Neural progenitor cell (in vitro differentiated cells): ENCODE data around the gene GLS. TPM values are rescaled to one million over a fixed set of nuclear protein-coding genes. Genes with fewer than 3 reads are reported as not detected.

ENCODE experiments used
- DNase-seq: peaks from one replicate; pipeline ENCODE4 v3.0.0-alpha.2; 2016; ENCODE audit warnings: low spot score
- H2AFZ ChIP-seq: fragments of 200-600 bp; sonication (generic); replicated peaks from 2 replicates; pipeline ENCODE4 v1.6.1; 2016; ENCODE audit warnings: antibody characterized with exemption
- H3F3A ChIP-seq: fragments of 200-600 bp; sonication (generic); 2 replicates; pipeline ENCODE4 v1.6.1; 2016; ENCODE audit warnings: antibody characterized with exemption, low read depth
- H3K27ac ChIP-seq: fragments of 200-600 bp; sonication (generic); 2 replicates; pipeline ENCODE4 v1.5.1; 2016; ENCODE audit warnings: mild to moderate bottlenecking
- H3K27me3 ChIP-seq: fragments of 200-600 bp; sonication (generic); 2 replicates; pipeline ENCODE4 v1.6.1; 2016; ENCODE audit warnings: mild to moderate bottlenecking, moderate library complexity
- H3K36me3 ChIP-seq: fragments of 200-600 bp; sonication (generic); 2 replicates; pipeline ENCODE4 v1.5.1; 2016
- H3K4me1 ChIP-seq: fragments of 200-600 bp; sonication (generic); 2 replicates; pipeline ENCODE4 v1.6.1; 2016; ENCODE audit warnings: mixed run types
- H3K4me2 ChIP-seq: fragments of 200-600 bp; sonication (generic); 2 replicates; pipeline ENCODE4 v1.6.1; 2016
- H3K4me3 ChIP-seq: fragments of 200-600 bp; sonication (generic); 2 replicates; pipeline ENCODE4 v1.5.1; 2016
- H3K79me2 ChIP-seq: fragments of 200-600 bp; sonication (generic); 2 replicates; pipeline ENCODE4 v1.6.1; 2016; ENCODE audit warnings: low read depth
- H3K9ac ChIP-seq: fragments of 200-600 bp; sonication (generic); 2 replicates; pipeline ENCODE4 v1.6.1; 2016
- H3K9me3 ChIP-seq: fragments of 200-600 bp; sonication (generic); 2 replicates; pipeline ENCODE4 v1.5.1; 2016; ENCODE audit warnings: low read depth
- H4K20me1 ChIP-seq: fragments of 200-600 bp; sonication (generic); 2 replicates; pipeline ENCODE4 v1.6.1; 2016; ENCODE audit warnings: low read depth
- H3K27ac Mint-ChIP-seq: 3 replicates; pipeline ENCODE4 v1.8.0; 2021; ENCODE audit warnings: mixed read lengths
- H3K27me3 Mint-ChIP-seq: 2 replicates; pipeline ENCODE4 v1.8.0; 2022; ENCODE audit warnings: low read depth, mild to moderate bottlenecking, inconsistent platforms, moderate library complexity, mixed read lengths; ENCODE audit not compliant: insufficient read depth
- H3K36me3 Mint-ChIP-seq: 3 replicates; pipeline ENCODE4 v1.8.0; 2021; ENCODE audit warnings: mixed read lengths
- H3K4me1 Mint-ChIP-seq: 3 replicates; pipeline ENCODE4 v1.8.0; 2021; ENCODE audit warnings: mixed read lengths
- H3K4me3 Mint-ChIP-seq: 3 replicates; pipeline ENCODE4 v1.8.0; 2021; ENCODE audit warnings: mild to moderate bottlenecking, moderate library complexity, mixed read lengths
- H3K9me3 Mint-ChIP-seq: 3 replicates; pipeline ENCODE4 v1.8.0; 2020; ENCODE audit warnings: mixed read lengths
- EZH2 ChIP-seq: fragments of 200-600 bp; sonication (generic); IDR thresholded peaks from 2 replicates; pipeline ENCODE4 v1.6.1; 2017; ENCODE audit warnings: antibody characterized with exemption, mild to moderate bottlenecking, moderate library complexity
- EZH2phosphoT487 ChIP-seq: fragments of 200-600 bp; sonication (generic); IDR thresholded peaks from 2 replicates; pipeline ENCODE4 v1.6.1; 2017; ENCODE audit warnings: antibody characterized with exemption
- total RNA-seq: library from RNA; depleted of rRNA; stranded (reverse); fragments of >200 nt; gene quantifications from 2 replicates; pipeline ENCODE4 v1.2.3, GENCODE V29; 2015; ENCODE audit warnings: low replicate concordance
- TF ChIP-seq, protein P1 (sequence below): fragments of 200-600 bp; sonication (generic); IDR thresholded peaks from 2 replicates; pipeline ENCODE4 v1.5.1; 2017; ENCODE audit warnings: antibody characterized with exemption, mild to moderate bottlenecking

GLS gene
- total RNA-seq = 42.0 and 54.0 TPM in 2 replicates

DNA sequence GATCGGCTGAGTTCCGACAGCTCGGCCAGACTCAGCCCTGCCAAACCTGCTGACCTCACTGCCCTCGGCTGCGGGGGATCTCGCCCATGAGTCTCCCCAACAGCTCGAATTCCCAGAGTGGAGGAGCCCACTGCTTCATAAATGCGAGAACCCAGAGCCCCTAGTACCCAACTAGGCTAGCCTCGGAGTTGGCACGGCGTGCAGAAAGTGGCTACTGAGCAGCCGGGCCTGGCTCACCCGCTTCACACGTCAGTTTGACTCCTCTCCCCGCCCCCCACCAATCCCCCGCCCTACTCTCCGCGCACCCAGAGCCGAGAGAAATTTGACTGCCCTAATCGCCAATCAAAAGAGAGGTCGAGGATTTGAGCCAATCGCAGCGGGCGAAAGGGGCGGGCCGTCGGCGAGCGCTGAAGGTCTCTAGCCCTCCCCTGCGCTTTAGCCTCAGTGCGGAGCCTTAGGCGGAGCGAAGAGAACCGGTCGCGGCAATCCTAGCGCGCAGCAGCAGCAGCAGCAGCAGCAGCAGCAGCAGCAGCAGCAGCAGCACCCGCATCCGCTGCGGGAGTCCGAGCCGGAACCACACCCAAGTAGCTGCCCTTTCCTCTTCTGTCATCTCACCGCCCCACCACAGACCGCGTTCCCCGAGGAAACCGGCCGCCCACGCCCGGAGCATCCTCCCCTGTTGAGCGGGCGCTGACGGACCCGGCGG, at the start of gene GLS:
TSS of gene GLS (plus strand) at position 444 of the 706 bp plus-strand sequence. CDS start 264 bp downstream, outside the sequence.
- H3K27ac ChIP-seq = no peak within 1 kb of the TSS
- H3K4me3 ChIP-seq = peak within 1 kb of the TSS; percentile 76

DNA sequence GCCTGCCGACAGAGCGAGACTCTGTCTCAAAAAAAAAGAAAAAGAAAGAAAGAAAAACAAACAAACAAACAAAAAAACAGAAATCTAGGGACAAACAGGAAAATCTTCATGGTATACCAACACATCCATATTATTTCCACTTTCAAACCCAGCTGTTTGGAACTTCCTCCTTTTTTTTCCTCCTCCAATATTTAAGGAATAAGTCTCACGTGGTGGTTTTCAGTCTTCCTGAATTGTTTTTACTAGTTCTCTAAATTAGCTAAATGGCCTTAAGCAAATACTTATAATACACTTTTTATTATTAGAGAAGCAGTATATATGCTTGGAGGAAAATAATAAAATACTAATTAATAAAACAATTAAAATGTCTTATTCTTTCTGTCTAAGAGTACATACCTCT, 48.7 kb upstream of the GLS start:
- no peaks in the 10 kb centered on the region for H3K79me2 ChIP-seq
- no peak for DNase-seq

More for the DNA sequence above, at the start of gene GLS:
- Histone ChIP-seq H3F3A (peaks cover 7% of the 10 kb centered on the region), H4K20me1 (no peaks in the 10 kb centered on the region), H3K79me2 (peaks cover 41% of the 10 kb centered on the region), H3K27me3 (peaks cover 7% of the 10 kb centered on the region), H3K9ac (peak within 1 kb of the TSS; percentile 17), H3K4me1 (peaks cover 22% of the 10 kb centered on the region), H3K4me2 (peak within 1 kb of the TSS; percentile 85), H3K9me3 (no peaks in the 10 kb centered on the region), H2AFZ (peak within 1 kb of the TSS; percentile 87), H3K36me3 (no peaks in the 10 kb centered on the region)
- H3K27me3 Mint-ChIP-seq = peaks cover 8% of the 10 kb centered on the region
- DNase-seq = peak; percentile 98
- TF ChIP-seq EZH2phosphoT487 = no peak
- TF ChIP-seq EZH2 = no peak
- TF ChIP-seq, protein P1, sequence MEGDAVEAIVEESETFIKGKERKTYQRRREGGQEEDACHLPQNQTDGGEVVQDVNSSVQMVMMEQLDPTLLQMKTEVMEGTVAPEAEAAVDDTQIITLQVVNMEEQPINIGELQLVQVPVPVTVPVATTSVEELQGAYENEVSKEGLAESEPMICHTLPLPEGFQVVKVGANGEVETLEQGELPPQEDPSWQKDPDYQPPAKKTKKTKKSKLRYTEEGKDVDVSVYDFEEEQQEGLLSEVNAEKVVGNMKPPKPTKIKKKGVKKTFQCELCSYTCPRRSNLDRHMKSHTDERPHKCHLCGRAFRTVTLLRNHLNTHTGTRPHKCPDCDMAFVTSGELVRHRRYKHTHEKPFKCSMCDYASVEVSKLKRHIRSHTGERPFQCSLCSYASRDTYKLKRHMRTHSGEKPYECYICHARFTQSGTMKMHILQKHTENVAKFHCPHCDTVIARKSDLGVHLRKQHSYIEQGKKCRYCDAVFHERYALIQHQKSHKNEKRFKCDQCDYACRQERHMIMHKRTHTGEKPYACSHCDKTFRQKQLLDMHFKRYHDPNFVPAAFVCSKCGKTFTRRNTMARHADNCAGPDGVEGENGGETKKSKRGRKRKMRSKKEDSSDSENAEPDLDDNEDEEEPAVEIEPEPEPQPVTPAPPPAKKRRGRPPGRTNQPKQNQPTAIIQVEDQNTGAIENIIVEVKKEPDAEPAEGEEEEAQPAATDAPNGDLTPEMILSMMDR = no peak
- H3K9me3 Mint-ChIP-seq = no peaks in the 10 kb centered on the region
- H3K27ac Mint-ChIP-seq = peak within 1 kb of the TSS; percentile 85
- peaks cover 23% of the 10 kb centered on the region for H3K4me1 Mint-ChIP-seq
- H3K36me3 Mint-ChIP-seq = peaks cover 1% of the 10 kb centered on the region
- peak within 1 kb of the TSS; percentile 99 for H3K4me3 Mint-ChIP-seq

DNA sequence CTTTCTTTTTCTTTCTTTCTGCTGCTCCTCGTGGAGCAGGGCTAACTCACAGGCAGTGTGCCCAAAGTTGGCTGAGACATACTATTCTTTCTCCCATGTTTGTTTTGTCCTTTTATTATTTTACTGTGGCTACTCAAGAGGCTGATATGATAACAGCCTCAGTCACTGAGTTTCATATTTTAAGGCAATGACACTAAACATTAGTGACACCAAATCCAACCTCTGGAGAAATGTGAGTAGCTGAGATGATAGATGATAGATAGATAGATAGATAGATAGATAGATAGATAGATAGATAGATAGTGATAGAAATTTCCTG, 45.8 kb upstream of the GLS start:
- H3K27me3 Mint-ChIP-seq = peaks cover 2% of the 10 kb centered on the region
- H3K9ac ChIP-seq = no peak overlapping the region
- H3K79me2 ChIP-seq = no peaks in the 10 kb centered on the region
- H3K4me1 ChIP-seq = no peaks in the 10 kb centered on the region
- no peaks in the 10 kb centered on the region for H3K36me3 ChIP-seq
- TF ChIP-seq EZH2phosphoT487 (no peak), EZH2 (no peak)
- TF ChIP-seq, protein P1 = no peak
- no peaks in the 10 kb centered on the region for H3K9me3 Mint-ChIP-seq
- H2AFZ ChIP-seq = no peak overlapping the region
- H3K4me3 ChIP-seq = no peak overlapping the region
- H3K4me1 Mint-ChIP-seq = no peaks in the 10 kb centered on the region
- H3K27ac ChIP-seq = no peak overlapping the region
- no peak overlapping the region for H3K4me3 Mint-ChIP-seq
- H3K27ac Mint-ChIP-seq = no peak overlapping the region
- no peaks in the 10 kb centered on the region for H3F3A ChIP-seq
- no peak overlapping the region for H3K4me2 ChIP-seq
- H3K36me3 Mint-ChIP-seq = no peaks in the 10 kb centered on the region
- no peaks in the 10 kb centered on the region for H4K20me1 ChIP-seq
- H3K9me3 ChIP-seq = no peaks in the 10 kb centered on the region
- no peak for DNase-seq
- no peaks in the 10 kb centered on the region for H3K27me3 ChIP-seq

More for the DNA sequence above, 48.7 kb upstream of the GLS start:
- no peaks in the 10 kb centered on the region for H3K9me3 ChIP-seq
- no peaks in the 10 kb centered on the region for H3K36me3 ChIP-seq
- H3K27ac Mint-ChIP-seq = no peak overlapping the region
- no peak overlapping the region for H3K9ac ChIP-seq
- no peaks in the 10 kb centered on the region for H3K27me3 ChIP-seq
- no peak overlapping the region for H2AFZ ChIP-seq
- peaks cover 2% of the 10 kb centered on the region for H3K27me3 Mint-ChIP-seq
- H4K20me1 ChIP-seq = no peaks in the 10 kb centered on the region
- no peaks in the 10 kb centered on the region for H3K4me1 Mint-ChIP-seq
- no peak overlapping the region for H3K27ac ChIP-seq
- no peak overlapping the region for H3K4me3 Mint-ChIP-seq
- H3F3A ChIP-seq = no peaks in the 10 kb centered on the region
- no peaks in the 10 kb centered on the region for H3K9me3 Mint-ChIP-seq
- no peak overlapping the region for H3K4me2 ChIP-seq
- TF ChIP-seq EZH2phosphoT487 (no peak), EZH2 (no peak)
- TF ChIP-seq, protein P1 = no peak
- H3K4me1 ChIP-seq = no peaks in the 10 kb centered on the region
- no peaks in the 10 kb centered on the region for H3K36me3 Mint-ChIP-seq
- no peak overlapping the region for H3K4me3 ChIP-seq
